ENCODE measurements around the gene KLHL22. TPM values are rescaled to one million over a fixed set of nuclear protein-coding genes. Genes with fewer than 3 reads are reported as not detected.
"Not testable (repeated sequence)": the region's sequence is repeated elsewhere in the genome, so short reads cannot be mapped to it uniquely, and the experiment has no call there.

Gene KLHL22
- total and polyA plus RNA-seq, 4 donors, result 5.3 to 29.9 (median 20.4) TPM

GRCh38 chr22:20395907-20396287 lies 99.7 kb downstream of the KLHL22 start:
- no peak overlapping the region for H3K27ac ChIP-seq (ENCODE audit: low read depth in 1 of 2, low read length in 2 of 2)
- DNase-seq (peak in 1 of 2 donors; percentile 26), ATAC-seq (ENCODE audit: low FRiP score) (no peak)
- H3K27me3 ChIP-seq (ENCODE audit: control insufficient read depth in 1 of 2, insufficient read depth in 2 of 2, low read length in 1 of 2), result no peaks in the 10 kb centered on the region
- intact Hi-C loops (cut with DNase I), result no loop called here
- no peaks in the 10 kb centered on the region for H3K9me3 ChIP-seq (ENCODE audit: control insufficient read depth, low read length)
- no peaks in the 10 kb centered on the region for H3K36me3 ChIP-seq (ENCODE audit: control insufficient read depth in 1 of 2, insufficient read depth in 2 of 2, low read length in 1 of 2)
- peaks cover 0 to 2% of the 10 kb centered on the region in 2 donors for H3K4me1 ChIP-seq (ENCODE audit: control insufficient read depth in 1 of 2, insufficient read depth in 2 of 2, low read length in 2 of 2)
- no peak overlapping the region for H3K4me3 ChIP-seq (ENCODE audit: low read length in 2 of 2)
- 66% methylated on average over 2 of the region's 2 CpGs for WGBS, 2 donors

DNA sequence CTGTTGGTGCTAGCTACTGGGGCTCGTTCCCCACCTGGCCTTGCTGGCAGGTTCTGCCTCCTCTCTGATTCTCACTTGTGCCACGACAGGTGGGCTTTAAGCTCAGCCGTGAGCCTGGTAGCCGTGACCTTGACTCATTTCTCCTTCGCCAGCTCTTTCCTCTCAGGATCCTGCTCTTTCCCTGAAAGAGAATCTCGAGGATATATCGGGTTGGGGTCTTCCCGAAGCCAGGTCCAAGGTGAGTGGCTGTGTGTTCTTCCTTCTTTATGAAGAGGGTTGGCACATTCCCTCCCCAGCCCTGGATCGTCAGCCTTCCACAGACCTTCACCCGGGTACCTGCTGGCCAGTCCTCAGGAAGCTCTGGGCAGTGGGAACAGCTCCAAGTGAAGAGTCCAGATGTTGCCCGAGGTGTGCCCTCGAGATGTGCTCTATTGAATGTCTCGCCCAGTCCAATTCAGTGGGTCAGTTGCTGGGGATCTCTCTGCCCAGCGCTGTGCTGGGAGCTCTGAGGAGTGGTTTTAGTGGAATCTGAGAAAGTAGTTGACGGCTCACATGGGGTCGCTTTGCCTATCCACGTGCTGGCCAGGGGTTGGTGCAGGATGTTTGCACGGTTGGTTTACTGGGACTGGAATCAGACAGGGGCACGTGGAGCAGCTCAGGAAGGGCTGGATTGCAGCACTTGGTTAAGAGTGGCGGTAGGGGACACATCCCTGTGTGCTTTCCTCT lies 100.3 kb downstream of the KLHL22 start:
- ATAC-seq (ENCODE audit: low FRiP score), result no peak
- Histone ChIP-seq H3K27ac (ENCODE audit: low read depth in 1 of 2, low read length in 2 of 2) (no peak overlapping the region), H3K4me1 (ENCODE audit: control insufficient read depth in 1 of 2, insufficient read depth in 2 of 2, low read length in 2 of 2) (peaks cover 0 to 2% of the 10 kb centered on the region in 2 donors), H3K4me3 (ENCODE audit: low read length in 2 of 2) (no peak overlapping the region), H3K27me3 (ENCODE audit: control insufficient read depth in 1 of 2, insufficient read depth in 2 of 2, low read length in 1 of 2) (no peaks in the 10 kb centered on the region), H3K9me3 (ENCODE audit: control insufficient read depth, low read length) (no peaks in the 10 kb centered on the region), H3K36me3 (ENCODE audit: control insufficient read depth in 1 of 2, insufficient read depth in 2 of 2, low read length in 1 of 2) (no peaks in the 10 kb centered on the region)
- intact Hi-C loops (cut with DNase I), result no loop called here
- WGBS, 2 donors, result 81% methylated on average over 20 of the region's 20 CpGs
- peak in 1 of 2 donors; percentile 58 for DNase-seq

DNA sequence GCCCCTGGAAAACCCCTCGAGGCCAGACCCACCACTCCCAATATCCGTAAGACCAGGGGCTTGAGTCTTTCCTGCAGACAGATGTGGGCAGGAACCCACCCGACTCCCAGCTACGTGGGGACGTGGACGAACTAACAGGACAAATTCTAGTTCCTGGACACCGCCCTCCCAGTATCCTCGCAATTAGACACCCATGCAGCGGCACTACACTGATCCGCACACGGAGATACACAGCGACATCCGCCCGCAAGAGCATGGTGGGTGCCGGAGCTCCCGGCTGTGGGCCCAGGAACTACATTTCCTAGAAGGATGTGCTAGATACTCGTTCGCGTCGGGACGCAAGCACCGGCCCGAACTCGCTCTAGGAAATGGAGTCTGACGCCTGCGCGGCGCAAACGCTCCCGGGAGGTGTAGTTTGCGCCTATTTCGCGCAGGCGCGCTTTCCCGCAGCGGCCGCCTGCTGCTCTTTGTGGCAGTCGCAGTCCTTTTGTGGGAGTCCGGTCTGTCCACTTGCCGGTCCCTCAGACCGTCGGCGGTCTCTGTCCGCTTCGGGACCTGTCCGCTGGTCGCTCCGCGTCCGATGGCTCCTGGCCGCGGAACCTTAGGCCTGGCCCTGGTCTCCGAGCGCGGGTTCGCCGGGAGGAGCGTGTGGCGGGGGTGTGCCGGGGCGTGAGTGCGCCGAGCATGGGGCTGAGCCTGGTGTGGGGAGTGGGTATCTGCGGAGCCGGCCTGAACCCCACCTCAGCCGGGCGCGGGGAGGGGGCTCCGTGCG lies 101.7 kb downstream of the KLHL22 start, which contains the start of gene ZNF74:
Gene ZNF74, plus strand, starts transcription at position 447 of the 772 bp plus-strand sequence. CDS start 478 bp downstream, outside the sequence.
- peaks cover 0 to 2% of the 10 kb centered on the region in 2 donors for H3K4me1 ChIP-seq (ENCODE audit: control insufficient read depth in 1 of 2, insufficient read depth in 2 of 2, low read length in 2 of 2)
- peak; percentile 93 to 97 for DNase-seq
- WGBS, 2 donors, result 1 to 2% methylated on average over 71 of the region's 71 CpGs

DNA sequence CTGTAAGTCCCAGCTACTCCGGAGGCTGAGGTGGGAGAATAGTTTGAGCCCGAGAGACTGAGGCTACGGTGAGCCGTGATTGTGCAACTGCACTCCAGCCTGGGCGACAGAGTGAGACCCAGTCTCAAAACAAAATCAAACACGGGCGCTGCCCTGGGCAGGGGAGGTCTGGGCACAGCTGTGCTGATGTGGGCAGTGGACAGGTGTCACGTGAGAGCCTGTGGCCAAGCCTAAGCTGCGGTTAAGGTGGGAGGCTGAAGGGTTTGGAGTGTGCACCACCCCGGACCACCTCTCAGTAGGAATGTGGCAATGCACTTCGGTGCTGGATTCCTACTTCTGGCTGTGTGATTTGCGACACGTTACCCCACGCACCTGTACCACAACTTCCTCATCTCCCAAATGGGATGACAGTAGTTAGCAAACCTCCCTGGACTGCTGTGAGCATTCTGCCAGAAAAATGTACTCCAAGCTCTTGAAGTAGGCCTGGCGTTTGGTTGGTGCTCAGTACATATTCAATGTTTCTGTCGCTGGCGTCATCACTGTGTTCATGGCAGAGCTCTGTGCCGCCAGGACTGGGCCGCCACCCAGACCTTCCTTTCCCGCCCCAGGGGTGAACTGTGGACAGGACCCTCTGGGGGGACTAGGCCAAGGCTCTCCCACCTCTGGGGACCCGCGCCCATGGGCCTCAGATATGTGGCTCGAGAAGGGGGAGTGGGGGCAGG lies 102.5 kb downstream of the KLHL22 start:
- peak; percentile 44 for ATAC-seq (ENCODE audit: low FRiP score)
- intact Hi-C loops (cut with DNase I), result no loop called here
- peak overlapping the region in 1 of 2 donors; percentile 25 for H3K4me3 ChIP-seq (ENCODE audit: low read length in 2 of 2)

More for the DNA sequence above, 101.7 kb downstream of the KLHL22 start, which contains the start of gene ZNF74:
- ATAC-seq (ENCODE audit: low FRiP score), result peak; percentile 96
- intact Hi-C loops (cut with DNase I), result no loop called here
- H3K9me3 ChIP-seq (ENCODE audit: control insufficient read depth, low read length), result peaks cover 4% of the 10 kb centered on the region
- H3K27ac ChIP-seq (ENCODE audit: low read depth in 1 of 2, low read length in 2 of 2), result peak within 1 kb of the TSS in 1 of 2 donors; percentile 2
- no peaks in the 10 kb centered on the region for H3K27me3 ChIP-seq (ENCODE audit: control insufficient read depth in 1 of 2, insufficient read depth in 2 of 2, low read length in 1 of 2)
- peak within 1 kb of the TSS; percentile 35 to 39 for H3K4me3 ChIP-seq (ENCODE audit: low read length in 2 of 2)
- H3K36me3 ChIP-seq (ENCODE audit: control insufficient read depth in 1 of 2, insufficient read depth in 2 of 2, low read length in 1 of 2), result no peaks in the 10 kb centered on the region

DNA sequence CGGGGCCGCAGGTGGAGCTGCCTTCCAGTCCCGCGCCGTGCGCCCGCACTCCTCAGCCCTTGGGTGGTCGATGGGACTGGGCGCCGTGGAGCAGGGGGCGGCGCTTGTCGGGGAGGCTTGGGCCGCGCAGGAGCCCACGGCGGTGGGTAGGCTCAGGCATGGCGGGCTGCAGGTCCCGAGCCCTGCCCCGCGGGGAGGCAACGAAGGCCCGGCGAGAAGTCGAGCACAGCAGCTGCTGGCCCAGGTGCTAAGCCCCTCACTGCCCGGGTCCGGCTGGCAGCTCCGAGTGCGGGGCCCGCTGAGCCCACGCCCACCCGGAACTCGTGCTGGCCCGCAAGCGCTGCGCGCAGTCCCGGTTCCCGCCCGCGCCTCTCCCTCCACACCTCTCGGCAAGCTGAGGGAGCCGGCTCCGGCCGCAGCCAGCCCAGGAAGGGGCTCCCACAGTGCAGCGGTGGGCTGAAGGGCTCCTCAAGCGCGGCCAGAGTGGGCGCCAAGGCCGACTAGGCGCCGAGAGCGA lies 103.2 kb downstream of the KLHL22 start:
- DNase-seq; H3K27ac ChIP-seq (ENCODE audit: low read depth in 1 of 2, low read length in 2 of 2); H3K4me1 ChIP-seq (ENCODE audit: control insufficient read depth in 1 of 2, insufficient read depth in 2 of 2, low read length in 2 of 2); H3K4me3 ChIP-seq (ENCODE audit: low read length in 2 of 2); H3K9me3 ChIP-seq (ENCODE audit: control insufficient read depth, low read length); ATAC-seq (ENCODE audit: low FRiP score); H3K27me3 ChIP-seq (ENCODE audit: control insufficient read depth in 1 of 2, insufficient read depth in 2 of 2, low read length in 1 of 2); intact Hi-C loops (cut with DNase I); H3K36me3 ChIP-seq (ENCODE audit: control insufficient read depth in 1 of 2, insufficient read depth in 2 of 2, low read length in 1 of 2): not testable (repeated sequence)
- WGBS, 2 donors, result 97% methylated on average over 50 to 53 of the region's 53 CpGs

More for the DNA sequence above, 102.5 kb downstream of the KLHL22 start:
- H3K4me1 ChIP-seq (ENCODE audit: control insufficient read depth in 1 of 2, insufficient read depth in 2 of 2, low read length in 2 of 2), result peaks cover 0 to 2% of the 10 kb centered on the region in 2 donors
- no peak overlapping the region for H3K27ac ChIP-seq (ENCODE audit: low read depth in 1 of 2, low read length in 2 of 2)
- H3K9me3 ChIP-seq (ENCODE audit: control insufficient read depth, low read length), result peaks cover 4% of the 10 kb centered on the region
- no peak for DNase-seq
- WGBS, 2 donors, result 94 to 95% methylated on average over 23 of the region's 23 CpGs
- H3K27me3 ChIP-seq (ENCODE audit: control insufficient read depth in 1 of 2, insufficient read depth in 2 of 2, low read length in 1 of 2), result no peaks in the 10 kb centered on the region
- H3K36me3 ChIP-seq (ENCODE audit: control insufficient read depth in 1 of 2, insufficient read depth in 2 of 2, low read length in 1 of 2), result no peaks in the 10 kb centered on the region

Other genes starting within 250 kb of the KLHL22 start
- 1 to 10 TPM; 1.3 to 2.7 TPM for gene RTN4R, start 227.5 kb downstream of the KLHL22 start, total RNA-seq
- gene RTN4R, start 227.5 kb downstream of the KLHL22 start, polyA plus RNA-seq, result under 1 TPM; 0.05 to 0.75 TPM
- 10 to 100 TPM; 24.1 to 32.3 TPM for gene DGCR6L, start 175.7 kb downstream of the KLHL22 start, total RNA-seq
- gene DGCR6L, start 175.7 kb downstream of the KLHL22 start, polyA plus RNA-seq, result 10 to 100 TPM; 70.0 to 73.5 TPM
- 10 to 100 TPM in 1 of 2 donors, 1 to 10 TPM in 1; 3.8 to 10.3 TPM for gene ZNF74, start 101.6 kb downstream of the KLHL22 start, total RNA-seq
- gene ZNF74, start 101.6 kb downstream of the KLHL22 start, polyA plus RNA-seq, result 1 to 10 TPM; 2.9 to 4.6 TPM
- gene SCARF2, start 58.0 kb downstream of the KLHL22 start, total RNA-seq, result 10 to 100 TPM; 34.3 to 35.4 TPM
- 10 to 100 TPM in 1 of 2 donors, 1 to 10 TPM in 1; 8.5 to 21.4 TPM for gene SCARF2, start 58.0 kb downstream of the KLHL22 start, polyA plus RNA-seq
- 100 to 1,000 TPM in 1 of 2 donors, 10 to 100 TPM in 1; 93.7 to 119 TPM for gene MED15, start 11.8 kb upstream of the KLHL22 start, total RNA-seq
- 100 to 1,000 TPM in 1 of 2 donors, 10 to 100 TPM in 1; 23.5 to 100 TPM for gene MED15, start 11.8 kb upstream of the KLHL22 start, polyA plus RNA-seq

All from aorta (tissue), 5 donors.